Effector memory CD4-positive, alpha-beta T cell (primary cell): ENCODE data around the gene CHDH.

Experiments used
- DNase-seq, 3 donors: peaks; one replicate each; pipeline ENCODE4 v3.0.0-alpha.2; 2020
- H3K27ac ChIP-seq: 2 replicates; pipeline ENCODE4 v1.7.0; 2013; ENCODE audit warnings: mild to moderate bottlenecking, low read length, moderate library complexity; ENCODE audit not compliant: insufficient read depth, poor library complexity, severe bottlenecking
- H3K27me3 ChIP-seq: replicated peaks from 2 replicates; pipeline ENCODE4 v1.7.0; 2013; ENCODE audit warnings: mild to moderate bottlenecking, low read length; ENCODE audit not compliant: insufficient read depth, control insufficient read depth, poor library complexity, severe bottlenecking
- H3K36me3 ChIP-seq: 2 replicates; pipeline ENCODE4 v1.7.0; 2013; ENCODE audit warnings: mild to moderate bottlenecking, low read length, moderate library complexity; ENCODE audit not compliant: control insufficient read depth, insufficient read depth
- H3K4me1 ChIP-seq: 2 replicates; pipeline ENCODE4 v1.7.0; 2013; ENCODE audit warnings: low read length, mild to moderate bottlenecking; ENCODE audit not compliant: control insufficient read depth, insufficient read depth, poor library complexity, severe bottlenecking
- H3K4me3 ChIP-seq: 2 replicates; pipeline ENCODE4 v1.7.0; 2013; ENCODE audit warnings: low read length, low read depth, mild to moderate bottlenecking; ENCODE audit not compliant: insufficient read depth, poor library complexity, severe bottlenecking
- H3K9me3 ChIP-seq: 2 replicates; pipeline ENCODE4 v1.7.0; 2013; ENCODE audit warnings: mild to moderate bottlenecking, low read length, moderate library complexity; ENCODE audit not compliant: control insufficient read depth

The CHDH gene

GRCh38 chr3:53850895-53851294 lies 4.7 kb upstream of the CHDH start:
- Histone ChIP-seq H3K27me3 (peaks cover 11% of the 10 kb centered on the region), H3K4me3 (no peak overlapping the region), H3K27ac (no peak overlapping the region), H3K36me3 (no peaks in the 10 kb centered on the region), H3K4me1 (peaks cover 7% of the 10 kb centered on the region), H3K9me3 (no peaks in the 10 kb centered on the region)
- DNase-seq, result no peak

- Histone ChIP-seq H3K27ac (no peak overlapping the region), H3K36me3 (no peaks in the 10 kb centered on the region), H3K27me3 (peaks cover 17% of the 10 kb centered on the region)
Observed at GRCh38 chr3:53849916-53850315, 3.7 kb upstream of the CHDH start.

GRCh38 chr3:53846851-53847155 lies 584 bp upstream of the CHDH start:
- H3K4me1 ChIP-seq, result peaks cover 10% of the 10 kb centered on the region
- H3K27me3 ChIP-seq, result peaks cover 26% of the 10 kb centered on the region
- H3K4me3 ChIP-seq, result peak overlapping the region; percentile 51
- no peaks in the 10 kb centered on the region for H3K36me3 ChIP-seq
- no peaks in the 10 kb centered on the region for H3K9me3 ChIP-seq
- no peak overlapping the region for H3K27ac ChIP-seq
- DNase-seq, result no peak

More at GRCh38 chr3:53849916-53850315, 3.7 kb upstream of the CHDH start:
- no peak overlapping the region for H3K4me3 ChIP-seq
- peaks cover 10% of the 10 kb centered on the region for H3K4me1 ChIP-seq
- no peaks in the 10 kb centered on the region for H3K9me3 ChIP-seq
- DNase-seq, result no peak

- no peaks in the 10 kb centered on the region for H3K9me3 ChIP-seq
- no peaks in the 10 kb centered on the region for H3K36me3 ChIP-seq
- H3K27ac ChIP-seq, result no peak overlapping the region
- no peak for DNase-seq
- H3K4me3 ChIP-seq, result peak overlapping the region; percentile 51
- peaks cover 10% of the 10 kb centered on the region for H3K4me1 ChIP-seq
- H3K27me3 ChIP-seq, result peaks cover 26% of the 10 kb centered on the region
Observed at GRCh38 chr3:53845881-53846133, 412 bp downstream of the CHDH start.

GRCh38 chr3:53845103-53845880 lies 927 bp downstream of the CHDH start:
- H3K27ac ChIP-seq, result no peak overlapping the region
- H3K27me3 ChIP-seq, result peaks cover 26% of the 10 kb centered on the region
- DNase-seq, result no peak

GRCh38 chr3:53844262-53845102 lies 1.7 kb downstream of the CHDH start:
- H3K9me3 ChIP-seq, result no peaks in the 10 kb centered on the region
- no peak overlapping the region for H3K4me3 ChIP-seq
- no peak for DNase-seq
- no peaks in the 10 kb centered on the region for H3K36me3 ChIP-seq
- peaks cover 26% of the 10 kb centered on the region for H3K27me3 ChIP-seq
- H3K4me1 ChIP-seq, result peaks cover 10% of the 10 kb centered on the region
- H3K27ac ChIP-seq, result no peak overlapping the region

More at GRCh38 chr3:53845103-53845880, 927 bp downstream of the CHDH start:
- Histone ChIP-seq H3K4me1 (peaks cover 10% of the 10 kb centered on the region), H3K9me3 (no peaks in the 10 kb centered on the region), H3K4me3 (peak overlapping the region; percentile 51), H3K36me3 (no peaks in the 10 kb centered on the region)

- peaks cover 24% of the 10 kb centered on the region for H3K27me3 ChIP-seq
- H3K4me3 ChIP-seq, result no peak overlapping the region
- peaks cover 10% of the 10 kb centered on the region for H3K4me1 ChIP-seq
- no peaks in the 10 kb centered on the region for H3K36me3 ChIP-seq
- no peaks in the 10 kb centered on the region for H3K9me3 ChIP-seq
- no peak overlapping the region for H3K27ac ChIP-seq
- DNase-seq, result no peak
Observed at GRCh38 chr3:53843195-53844177, 2.7 kb downstream of the CHDH start.

GRCh38 chr3:53842436-53843194 lies 3.6 kb downstream of the CHDH start:
- DNase-seq, result no peak
- Histone ChIP-seq H3K36me3 (no peaks in the 10 kb centered on the region), H3K4me1 (peaks cover 10% of the 10 kb centered on the region), H3K27ac (no peak overlapping the region), H3K9me3 (no peaks in the 10 kb centered on the region), H3K27me3 (peaks cover 23% of the 10 kb centered on the region), H3K4me3 (no peak overlapping the region)

GRCh38 chr3:53841296-53841695 lies 4.9 kb downstream of the CHDH start:
- H3K4me3 ChIP-seq, result no peak overlapping the region
- peaks cover 14% of the 10 kb centered on the region for H3K27me3 ChIP-seq
- no peaks in the 10 kb centered on the region for H3K9me3 ChIP-seq
- no peak for DNase-seq
- no peak overlapping the region for H3K27ac ChIP-seq
- peaks cover 5% of the 10 kb centered on the region for H3K4me1 ChIP-seq
- H3K36me3 ChIP-seq, result no peaks in the 10 kb centered on the region
